Left lung (tissue), 10 donors: ENCODE data around the gene GNAL. TPM values are rescaled to one million over a fixed set of nuclear protein-coding genes. Genes with fewer than 3 reads are reported as not detected.
A peak's percentile ranks its signal among the peaks of the same experiment; 100 is the strongest.

ENCODE experiments used
- ATAC-seq: fragments of 200-7000 bp; cut with Tn5 transposase; one replicate; pipeline ENCODE4 v1.9.1; 2020; ENCODE audit warnings: moderate library complexity
- DNase-seq, 4 donors: peaks; one replicate each; pipeline ENCODE4 v3.0.0-alpha.2; 2013 to 2020
- H3K27ac ChIP-seq, 2 donors: fragments of 200-600 bp; sonication (generic) in 1 of 2; one replicate each; pipeline versions ENCODE4 v1.5.0 to v1.8.0; 2020 to 2021
- H3K27me3 ChIP-seq, 2 donors: fragments of 200-600 bp; sonication (generic) in 1 of 2; one replicate each; pipeline versions ENCODE4 v1.5.0 to v1.8.0; 2020 to 2021
- H3K36me3 ChIP-seq, 2 donors: fragments of 200-600 bp; sonication (generic) in 1 of 2; one replicate each; pipeline versions ENCODE4 v1.5.0 to v1.8.0; 2020 to 2021
- H3K4me1 ChIP-seq, 2 donors: fragments of 200-600 bp; one replicate each; pipeline ENCODE4 v1.8.0; 2021
- H3K4me3 ChIP-seq, 2 donors: fragments of 200-600 bp; sonication (generic) in 1 of 2; one replicate each; pipeline versions ENCODE4 v1.5.0 to v1.8.0; 2020 to 2021; ENCODE audit warnings: mild to moderate bottlenecking in 1 of 2
- H3K9me3 ChIP-seq, 2 donors: fragments of 200-600 bp; sonication (generic) in 1 of 2; one replicate each; pipeline versions ENCODE4 v1.5.0 to v1.8.0; 2020 to 2021
- intact Hi-C, 2 donors: fragments of 100-400 bp; cut with DNase I; formaldehyde crosslinking; loops; one replicate each; pipeline versions ENCODE4 v1.11.2 to v1.14.2; 2022
- polyA plus RNA-seq, 6 donors: library from polyadenylated mRNA; unstranded; fragments of 120-200 nt; gene quantifications; one replicate each; pipeline ENCODE4 v1.2.1, GENCODE V29; 2013; ENCODE audit not compliant: insufficient read length in 6 of 6
- total RNA-seq, 2 donors: library from RNA; stranded (reverse); fragmentation: NEBNext Ultra II Directional; extraction: Animal tissue kit (Norgen Biotek cat#: 25700); gene quantifications; one replicate each; pipeline ENCODE4 v1.2.1, GENCODE V29; 2021
- TF ChIP-seq, protein P1 (sequence below), 2 donors: fragments of 200-600 bp; sonication (generic) in 1 of 2; IDR thresholded peaks; one replicate each; pipeline versions ENCODE4 v1.5.0 to v1.8.0; 2021; ENCODE audit warnings: antibody characterized with exemption in 2 of 2
- donor health status: DM: no; HTN: yes; CAD: no.
- donor health status: DM: no; HTN: no; CAD: no.

Gene GNAL
- total and polyA plus RNA-seq, 8 donors = 1.8 to 5.7 (median 2.8) TPM

DNA sequence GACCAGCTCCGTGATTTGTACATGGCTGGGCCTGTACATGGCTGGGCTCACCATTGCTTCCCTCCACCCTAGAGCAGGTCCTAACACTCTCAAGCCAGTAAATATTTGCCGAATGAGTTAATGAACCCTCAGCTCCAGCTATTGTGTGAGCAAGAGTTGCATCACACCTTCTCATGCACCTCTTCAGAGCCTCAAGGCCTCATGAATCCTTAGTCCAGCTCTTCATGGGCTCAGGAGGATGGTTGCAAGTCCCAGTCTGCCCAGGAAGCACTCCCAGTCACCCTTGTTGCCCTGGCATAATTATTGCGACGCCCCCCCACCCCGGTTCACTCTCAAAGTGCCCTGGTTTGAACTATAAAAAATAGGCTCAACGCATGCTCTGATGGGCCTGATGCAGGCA lies 30.1 kb upstream of the GNAL start:
- H3K9me3 ChIP-seq = no peaks in the 10 kb centered on the region
- intact Hi-C loops = no loop called here
- no peaks in the 10 kb centered on the region for H3K36me3 ChIP-seq
- H3K4me1 ChIP-seq = peaks cover 2 to 7% of the 10 kb centered on the region in 2 donors
- ATAC-seq (peak; percentile 91), DNase-seq (peak in 2 of 4 donors; percentile 35 to 52)
- TF ChIP-seq, protein P1, sequence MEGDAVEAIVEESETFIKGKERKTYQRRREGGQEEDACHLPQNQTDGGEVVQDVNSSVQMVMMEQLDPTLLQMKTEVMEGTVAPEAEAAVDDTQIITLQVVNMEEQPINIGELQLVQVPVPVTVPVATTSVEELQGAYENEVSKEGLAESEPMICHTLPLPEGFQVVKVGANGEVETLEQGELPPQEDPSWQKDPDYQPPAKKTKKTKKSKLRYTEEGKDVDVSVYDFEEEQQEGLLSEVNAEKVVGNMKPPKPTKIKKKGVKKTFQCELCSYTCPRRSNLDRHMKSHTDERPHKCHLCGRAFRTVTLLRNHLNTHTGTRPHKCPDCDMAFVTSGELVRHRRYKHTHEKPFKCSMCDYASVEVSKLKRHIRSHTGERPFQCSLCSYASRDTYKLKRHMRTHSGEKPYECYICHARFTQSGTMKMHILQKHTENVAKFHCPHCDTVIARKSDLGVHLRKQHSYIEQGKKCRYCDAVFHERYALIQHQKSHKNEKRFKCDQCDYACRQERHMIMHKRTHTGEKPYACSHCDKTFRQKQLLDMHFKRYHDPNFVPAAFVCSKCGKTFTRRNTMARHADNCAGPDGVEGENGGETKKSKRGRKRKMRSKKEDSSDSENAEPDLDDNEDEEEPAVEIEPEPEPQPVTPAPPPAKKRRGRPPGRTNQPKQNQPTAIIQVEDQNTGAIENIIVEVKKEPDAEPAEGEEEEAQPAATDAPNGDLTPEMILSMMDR (IDR thresholded peaks at IDR 0.05) = no peak
- H3K27ac ChIP-seq = no peak overlapping the region
- H3K27me3 ChIP-seq = peaks cover 0 to 26% of the 10 kb centered on the region in 2 donors
- no peak overlapping the region for H3K4me3 ChIP-seq

DNA sequence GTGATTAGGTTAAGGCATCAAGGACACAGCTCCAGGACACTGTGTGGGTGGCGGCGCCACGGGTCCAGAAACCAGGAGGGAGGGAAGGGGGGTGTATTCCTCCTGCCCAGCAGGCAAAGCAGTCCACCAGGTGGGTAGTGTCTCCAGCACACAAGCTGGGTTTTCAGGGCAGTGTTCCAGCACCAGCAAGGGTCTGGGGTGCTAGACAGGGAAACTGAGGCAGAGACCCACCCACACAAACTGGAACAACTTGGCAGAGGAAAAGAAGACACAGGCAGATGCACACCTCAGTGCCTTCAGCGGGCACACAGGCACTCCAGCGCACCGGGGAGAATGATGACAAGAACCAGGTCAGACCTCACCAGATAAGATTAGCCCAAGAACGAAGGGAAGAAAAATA lies 28.4 kb upstream of the GNAL start:
- peaks cover 0 to 12% of the 10 kb centered on the region in 2 donors for H3K27me3 ChIP-seq
- H3K9me3 ChIP-seq = no peaks in the 10 kb centered on the region
- TF ChIP-seq, protein P1 (IDR thresholded peaks at IDR 0.05) = no peak
- intact Hi-C loops = no loop called here
- no peak overlapping the region for H3K27ac ChIP-seq
- no peaks in the 10 kb centered on the region for H3K4me1 ChIP-seq
- no peak overlapping the region for H3K4me3 ChIP-seq
- DNase-seq (no peak), ATAC-seq (no peak)
- no peaks in the 10 kb centered on the region for H3K36me3 ChIP-seq

DNA sequence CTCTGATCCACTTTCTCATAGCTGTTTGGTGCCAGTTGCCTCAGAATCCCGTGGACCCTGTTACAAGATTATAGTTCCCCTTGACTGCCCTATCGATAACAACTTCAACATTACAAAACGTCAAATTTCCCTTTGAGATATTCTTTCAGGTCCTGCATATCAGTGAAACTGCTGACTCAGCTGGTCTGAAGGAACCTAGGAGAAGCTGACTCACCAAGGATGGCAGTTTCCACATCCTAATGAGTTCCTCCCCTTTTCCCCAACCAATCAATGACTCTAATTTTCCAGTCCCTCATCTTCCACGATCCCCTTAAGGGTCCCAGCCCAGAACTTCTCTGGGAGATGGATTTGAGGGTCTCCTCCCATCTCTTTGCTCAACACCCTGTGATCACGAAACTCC lies 27.6 kb upstream of the GNAL start:
- Histone ChIP-seq H3K4me1 (no peaks in the 10 kb centered on the region), H3K36me3 (no peaks in the 10 kb centered on the region), H3K27me3 (peaks cover 0 to 12% of the 10 kb centered on the region in 2 donors), H3K9me3 (no peaks in the 10 kb centered on the region), H3K4me3 (no peak overlapping the region), H3K27ac (no peak overlapping the region)
- intact Hi-C loops = no loop called here
- no peak for ATAC-seq
- DNase-seq = no peak
- TF ChIP-seq, protein P1 (IDR thresholded peaks at IDR 0.05) = no peak

DNA sequence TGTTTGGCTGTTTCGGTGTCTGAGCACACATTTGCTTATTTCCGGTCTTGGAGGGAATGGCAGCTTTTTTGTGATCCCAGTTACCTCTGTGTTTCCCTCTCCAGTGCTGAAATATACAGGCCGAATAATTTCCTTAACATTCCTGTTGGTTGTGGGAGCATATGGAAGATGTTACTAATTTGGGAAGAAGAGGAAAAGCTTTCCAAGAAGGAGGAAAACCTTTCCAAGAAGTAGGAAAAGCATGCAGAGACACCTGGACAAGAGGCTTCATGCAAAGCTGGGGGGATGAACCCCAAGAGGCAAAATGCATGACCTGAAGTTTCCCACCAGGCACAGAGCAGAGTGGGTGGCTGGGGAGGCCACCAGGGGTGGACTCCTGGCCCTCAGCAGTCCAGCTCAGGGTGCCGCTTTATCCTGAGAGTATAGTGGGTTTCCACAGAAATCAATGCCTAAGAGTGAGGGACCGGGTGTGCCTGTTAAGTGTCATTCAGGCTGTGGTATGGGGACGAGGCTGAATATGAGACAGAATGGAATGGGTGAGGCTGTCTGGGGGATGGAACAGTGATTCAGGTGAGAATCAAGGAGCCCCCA lies 25.5 kb upstream of the GNAL start:
- TF ChIP-seq, protein P1 (IDR thresholded peaks at IDR 0.05) = no peak

DNA sequence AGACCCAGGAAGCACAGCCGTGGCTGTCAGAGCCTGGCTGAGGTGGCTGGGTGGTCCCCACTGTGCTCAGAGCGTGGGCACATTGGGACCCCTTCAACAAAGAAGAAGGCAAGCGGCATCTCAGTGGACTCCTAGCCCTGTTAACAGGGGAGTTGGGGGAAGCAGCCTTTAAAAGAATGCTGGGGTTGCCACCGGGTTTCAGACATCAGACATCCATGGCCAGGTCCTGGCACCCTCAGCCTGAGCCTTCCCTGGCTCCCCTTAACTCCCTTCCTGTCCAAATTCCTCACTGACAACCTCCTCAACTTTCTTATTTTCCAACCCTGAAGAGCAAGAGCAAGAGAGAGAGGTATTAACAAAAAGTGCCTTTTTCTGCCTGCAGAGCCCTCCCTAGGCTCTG lies 24.8 kb upstream of the GNAL start:
- ATAC-seq (no peak), DNase-seq (no peak)
- H3K4me3 ChIP-seq = no peak overlapping the region
- H3K27me3 ChIP-seq = peaks cover 0 to 9% of the 10 kb centered on the region in 2 donors
- H3K36me3 ChIP-seq = no peaks in the 10 kb centered on the region
- TF ChIP-seq, protein P1 (IDR thresholded peaks at IDR 0.05) = no peak
- H3K9me3 ChIP-seq = no peaks in the 10 kb centered on the region
- H3K27ac ChIP-seq = no peak overlapping the region
- intact Hi-C loops = no loop called here
- no peaks in the 10 kb centered on the region for H3K4me1 ChIP-seq

More for the DNA sequence above, 25.5 kb upstream of the GNAL start:
- H3K4me1 ChIP-seq = no peaks in the 10 kb centered on the region
- no peak for ATAC-seq
- H3K9me3 ChIP-seq = no peaks in the 10 kb centered on the region
- H3K36me3 ChIP-seq = no peaks in the 10 kb centered on the region
- no peak overlapping the region for H3K27ac ChIP-seq
- intact Hi-C loops = no loop called here
- DNase-seq = no peak
- no peak overlapping the region for H3K4me3 ChIP-seq
- peaks cover 0 to 12% of the 10 kb centered on the region in 2 donors for H3K27me3 ChIP-seq
